Measurements from ENCODE around the gene ACOXL. TPM values are rescaled to one million over a fixed set of nuclear protein-coding genes. Genes with fewer than 3 reads are reported as not detected.

ACOXL gene
- total and polyA plus RNA-seq, 8 donors = 4.7 to 30.3 (median 8.3) TPM

DNA sequence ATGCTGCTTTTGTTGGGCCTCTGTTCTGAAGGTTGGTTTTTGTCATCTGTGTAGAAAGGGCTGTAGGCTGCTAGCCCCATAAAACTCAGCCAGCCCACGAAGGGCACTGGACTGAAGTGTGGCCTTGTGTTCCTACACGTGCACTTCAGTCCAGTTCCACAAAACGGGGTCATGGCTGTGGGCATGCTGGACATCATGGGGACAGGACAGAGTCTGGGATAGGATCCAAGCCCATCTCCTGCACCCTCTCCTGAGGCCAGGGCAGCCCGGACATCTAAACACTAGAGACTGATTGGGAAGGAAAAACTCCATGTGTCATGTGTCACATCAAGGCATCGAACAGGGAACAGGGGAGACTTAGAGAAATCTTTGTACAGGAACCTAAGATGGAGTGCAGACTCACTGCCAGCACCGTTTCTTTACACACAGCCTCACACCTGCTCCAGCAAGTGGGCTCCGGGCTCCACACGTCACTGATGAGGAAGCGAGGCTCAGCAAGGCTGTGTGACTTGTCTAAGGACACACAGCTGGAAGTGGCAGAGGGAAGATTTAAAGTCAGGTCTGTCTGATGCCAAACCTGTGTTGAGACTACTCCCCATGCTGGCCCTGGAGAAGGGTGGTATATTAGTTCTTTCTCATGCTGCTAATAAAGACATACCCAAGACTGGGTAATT lies 313.5 kb downstream of the ACOXL start:
- no peaks in the 10 kb centered on the region for H3K9me3 ChIP-seq
- H3K36me3 ChIP-seq = no peaks in the 10 kb centered on the region
- H3K4me3 ChIP-seq = no peak overlapping the region
- no peak overlapping the region for H3K27ac ChIP-seq
- DNase-seq = no peak
- intact Hi-C loops (cut with DNase I) = no loop called here
- no peak for ATAC-seq
- no peaks in the 10 kb centered on the region for H3K4me1 ChIP-seq
- TF ChIP-seq, protein P1, sequence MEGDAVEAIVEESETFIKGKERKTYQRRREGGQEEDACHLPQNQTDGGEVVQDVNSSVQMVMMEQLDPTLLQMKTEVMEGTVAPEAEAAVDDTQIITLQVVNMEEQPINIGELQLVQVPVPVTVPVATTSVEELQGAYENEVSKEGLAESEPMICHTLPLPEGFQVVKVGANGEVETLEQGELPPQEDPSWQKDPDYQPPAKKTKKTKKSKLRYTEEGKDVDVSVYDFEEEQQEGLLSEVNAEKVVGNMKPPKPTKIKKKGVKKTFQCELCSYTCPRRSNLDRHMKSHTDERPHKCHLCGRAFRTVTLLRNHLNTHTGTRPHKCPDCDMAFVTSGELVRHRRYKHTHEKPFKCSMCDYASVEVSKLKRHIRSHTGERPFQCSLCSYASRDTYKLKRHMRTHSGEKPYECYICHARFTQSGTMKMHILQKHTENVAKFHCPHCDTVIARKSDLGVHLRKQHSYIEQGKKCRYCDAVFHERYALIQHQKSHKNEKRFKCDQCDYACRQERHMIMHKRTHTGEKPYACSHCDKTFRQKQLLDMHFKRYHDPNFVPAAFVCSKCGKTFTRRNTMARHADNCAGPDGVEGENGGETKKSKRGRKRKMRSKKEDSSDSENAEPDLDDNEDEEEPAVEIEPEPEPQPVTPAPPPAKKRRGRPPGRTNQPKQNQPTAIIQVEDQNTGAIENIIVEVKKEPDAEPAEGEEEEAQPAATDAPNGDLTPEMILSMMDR (IDR thresholded peaks at IDR 0.05) = no peak
- no peaks in the 10 kb centered on the region for H3K27me3 ChIP-seq

DNA sequence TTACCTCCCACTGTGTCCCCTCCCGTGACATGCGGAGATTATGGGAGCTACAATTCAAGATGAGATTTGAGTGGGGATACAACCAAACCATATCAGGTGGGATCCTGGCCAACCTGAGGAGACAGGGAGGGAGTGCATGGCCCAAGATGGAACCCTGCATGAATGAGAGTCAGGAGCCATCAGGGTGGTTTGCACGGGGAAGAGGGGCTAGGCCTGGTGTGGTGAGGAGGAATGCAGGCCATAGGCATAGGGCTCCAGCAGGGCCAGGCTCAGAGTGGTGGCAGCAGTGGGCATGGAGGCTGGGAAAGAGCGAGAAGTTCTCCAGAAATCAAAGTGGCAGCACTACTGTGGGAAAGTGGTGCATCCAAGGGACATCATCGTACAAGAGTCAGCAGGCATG lies 314.3 kb downstream of the ACOXL start:
- no peak for ATAC-seq
- intact Hi-C loops (cut with DNase I) = no loop called here

DNA sequence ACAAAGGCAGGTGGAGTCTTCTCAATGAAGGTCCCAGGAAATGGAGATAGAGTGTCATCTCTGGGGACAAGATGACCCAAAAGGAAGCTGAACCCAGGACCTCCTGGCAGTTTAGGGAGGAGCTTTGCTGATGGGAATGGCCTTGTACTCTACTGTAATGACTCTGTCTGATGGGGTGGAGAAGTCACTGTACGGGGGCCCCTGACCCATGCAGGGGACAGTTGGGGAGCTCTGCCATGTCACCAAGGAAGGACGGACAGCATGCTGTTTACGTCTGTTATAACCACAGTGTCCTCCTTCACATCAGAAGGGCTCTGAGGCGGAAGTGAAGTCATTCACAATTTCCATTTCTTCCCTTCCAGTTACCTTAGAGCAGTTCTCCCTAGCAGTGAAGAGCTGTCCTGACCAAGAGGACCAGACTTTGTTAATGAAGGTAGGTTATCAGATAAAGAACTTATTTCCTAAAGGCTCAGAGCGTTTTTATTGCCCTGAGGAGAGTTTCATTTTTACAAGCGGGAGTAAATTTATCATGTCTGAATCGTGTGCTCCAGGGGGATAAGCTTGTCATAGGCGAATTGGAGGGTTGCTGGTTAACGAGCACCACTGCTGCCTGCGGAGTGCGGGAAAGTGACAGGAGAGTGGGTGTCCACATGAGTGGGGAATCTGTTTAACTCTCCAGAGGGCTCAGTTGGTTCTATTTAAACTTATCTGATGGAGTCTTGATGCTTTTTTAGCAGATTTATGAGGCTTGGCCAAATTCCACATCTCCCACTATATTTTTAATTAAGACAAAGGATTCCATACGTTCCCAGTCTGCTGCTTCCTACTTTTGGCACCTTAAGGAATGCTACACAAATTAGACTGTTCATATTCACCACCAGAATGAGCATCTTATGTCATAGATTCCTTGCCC lies 316.7 kb downstream of the ACOXL start:
- Histone ChIP-seq H3K4me3 (no peak overlapping the region), H3K9me3 (no peaks in the 10 kb centered on the region), H3K4me1 (no peaks in the 10 kb centered on the region), H3K27ac (no peak overlapping the region), H3K36me3 (no peaks in the 10 kb centered on the region), H3K27me3 (no peaks in the 10 kb centered on the region)
- ATAC-seq (no peak), DNase-seq (no peak)
- intact Hi-C loops (cut with DNase I) = no loop called here
- TF ChIP-seq, protein P1 (IDR thresholded peaks at IDR 0.05) = no peak

More for the DNA sequence above, 314.3 kb downstream of the ACOXL start:
- H3K4me1 ChIP-seq = no peaks in the 10 kb centered on the region
- no peaks in the 10 kb centered on the region for H3K27me3 ChIP-seq
- no peak for DNase-seq
- TF ChIP-seq, protein P1 (IDR thresholded peaks at IDR 0.05) = no peak
- H3K27ac ChIP-seq = no peak overlapping the region
- H3K36me3 ChIP-seq = no peaks in the 10 kb centered on the region
- H3K9me3 ChIP-seq = no peaks in the 10 kb centered on the region
- no peak overlapping the region for H3K4me3 ChIP-seq

DNA sequence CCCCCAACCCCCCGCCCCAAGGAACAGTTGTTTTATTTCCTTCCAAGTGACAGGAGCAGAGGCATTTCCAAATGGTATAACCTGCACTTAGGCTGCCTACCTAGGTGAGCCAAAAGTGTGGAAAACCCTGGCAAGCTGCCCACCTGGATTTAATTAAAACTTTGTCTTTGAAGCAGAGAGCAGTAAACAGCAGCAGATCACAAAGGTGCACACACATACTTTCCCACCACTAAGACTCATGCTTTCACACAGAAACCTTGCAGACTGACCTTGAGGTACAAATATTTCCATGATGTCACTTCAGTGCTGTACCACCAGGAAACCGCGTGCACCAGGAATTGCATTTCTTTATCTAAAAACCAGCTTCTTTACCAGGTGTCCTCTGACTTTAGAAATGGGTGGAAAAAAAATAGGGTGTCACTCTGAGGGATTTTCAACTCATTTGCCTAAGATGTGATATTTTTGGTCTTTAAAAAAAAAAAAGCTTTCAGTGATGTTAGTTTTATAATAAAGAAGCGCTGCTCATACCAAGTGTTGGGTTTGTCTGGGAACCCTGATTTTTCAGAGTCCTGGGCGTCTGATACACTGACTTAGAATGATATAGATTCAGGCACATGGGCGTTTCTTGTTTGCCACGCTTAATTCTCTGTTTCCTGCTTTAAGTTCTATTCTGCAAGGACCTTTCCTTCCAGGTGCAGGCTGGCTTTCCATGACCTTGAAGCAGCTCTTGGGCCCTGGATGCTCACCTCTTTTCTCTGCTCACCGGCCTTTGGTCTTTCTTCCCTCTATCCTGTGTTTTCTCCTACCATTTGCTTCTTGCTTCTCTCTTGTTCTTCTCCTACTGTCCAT lies 317.6 kb downstream of the ACOXL start:
- intact Hi-C loops (cut with DNase I) = no loop called here
- TF ChIP-seq, protein P1 (IDR thresholded peaks at IDR 0.05) = no peak
- Histone ChIP-seq H3K27ac (no peak overlapping the region), H3K36me3 (no peaks in the 10 kb centered on the region), H3K4me3 (no peak overlapping the region), H3K9me3 (no peaks in the 10 kb centered on the region), H3K4me1 (no peaks in the 10 kb centered on the region), H3K27me3 (no peaks in the 10 kb centered on the region)
- DNase-seq (no peak), ATAC-seq (no peak)

Measured in left lung (tissue), 10 donors.